Activated T-helper 1 cell treated with anti-CD3 and anti-CD28 coated beads, Interleukin-12 subunit alpha, Interleukin-12 subunit beta, Interleukin-2, Interleukin-4 antibody, amounts not matched to agents 30 ng/mL and 10 ng/mL and 1 ng/mL, durations not matched to agents 14 hours and 24 hours and 36 hours (primary cell): Measurements from ENCODE around the gene SUN1. TPM values are rescaled to one million over a fixed set of nuclear protein-coding genes. Genes with fewer than 3 reads are reported as not detected.
A peak's percentile ranks its signal among the peaks of the same experiment; 100 is the strongest.
"Not testable (repeated sequence)": the region's sequence is repeated elsewhere in the genome, so short reads cannot be mapped to it uniquely, and the experiment has no call there.

ENCODE experiments used
- DNase-seq: peaks from one replicate; pipeline ENCODE4 v3.0.0; 2021; ENCODE audit warnings: low spot score
- H3K27ac Mint-ChIP-seq: one replicate; pipeline ENCODE4 v1.8.0; 2021; ENCODE audit warnings: mild to moderate bottlenecking, mixed read lengths
- H3K27me3 Mint-ChIP-seq: one replicate; pipeline ENCODE4 v1.8.0; 2022; ENCODE audit warnings: mild to moderate bottlenecking, moderate library complexity, mixed read lengths; ENCODE audit not compliant: insufficient read depth
- H3K36me3 Mint-ChIP-seq: one replicate; pipeline ENCODE4 v1.8.0; 2021; ENCODE audit warnings: low read depth, mixed read lengths
- H3K4me1 Mint-ChIP-seq: one replicate; pipeline ENCODE4 v1.8.0; 2021; ENCODE audit warnings: low read depth, mixed read lengths
- H3K4me3 Mint-ChIP-seq: one replicate; pipeline ENCODE4 v1.8.0; 2021; ENCODE audit warnings: mild to moderate bottlenecking, moderate library complexity, mixed read lengths
- H3K9me3 Mint-ChIP-seq: one replicate; pipeline ENCODE4 v1.8.0; 2021; ENCODE audit warnings: mixed read lengths
- intact Hi-C: fragments of 100-400 bp; cut with micrococcal nuclease; formaldehyde crosslinking; loops from one replicate; pipeline ENCODE4 v1.15.1; 2024
- total RNA-seq: library from RNA; stranded (reverse); gene quantifications from 2 replicates; pipeline ENCODE4 v1.2.3, GENCODE V29; 2022

The SUN1 gene
- total RNA-seq, 1 donor from 2014 or later: 76.4 TPM

- intact Hi-C loops: loop anchor here (1.0 kb wide), 1 partner anchor 66 kb away; no protein-coding TSS in a partner anchor
- no peak overlapping the region for H3K27ac Mint-ChIP-seq
- H3K4me3 Mint-ChIP-seq: no peak overlapping the region
- no peaks in the 10 kb centered on the region for H3K36me3 Mint-ChIP-seq
- peaks cover 5% of the 10 kb centered on the region for H3K27me3 Mint-ChIP-seq
- DNase-seq: no peak
- no peaks in the 10 kb centered on the region for H3K4me1 Mint-ChIP-seq
- no peaks in the 10 kb centered on the region for H3K9me3 Mint-ChIP-seq
Observed at GRCh38 chr7:908159-908581, 75.9 kb downstream of the SUN1 start.

DNA sequence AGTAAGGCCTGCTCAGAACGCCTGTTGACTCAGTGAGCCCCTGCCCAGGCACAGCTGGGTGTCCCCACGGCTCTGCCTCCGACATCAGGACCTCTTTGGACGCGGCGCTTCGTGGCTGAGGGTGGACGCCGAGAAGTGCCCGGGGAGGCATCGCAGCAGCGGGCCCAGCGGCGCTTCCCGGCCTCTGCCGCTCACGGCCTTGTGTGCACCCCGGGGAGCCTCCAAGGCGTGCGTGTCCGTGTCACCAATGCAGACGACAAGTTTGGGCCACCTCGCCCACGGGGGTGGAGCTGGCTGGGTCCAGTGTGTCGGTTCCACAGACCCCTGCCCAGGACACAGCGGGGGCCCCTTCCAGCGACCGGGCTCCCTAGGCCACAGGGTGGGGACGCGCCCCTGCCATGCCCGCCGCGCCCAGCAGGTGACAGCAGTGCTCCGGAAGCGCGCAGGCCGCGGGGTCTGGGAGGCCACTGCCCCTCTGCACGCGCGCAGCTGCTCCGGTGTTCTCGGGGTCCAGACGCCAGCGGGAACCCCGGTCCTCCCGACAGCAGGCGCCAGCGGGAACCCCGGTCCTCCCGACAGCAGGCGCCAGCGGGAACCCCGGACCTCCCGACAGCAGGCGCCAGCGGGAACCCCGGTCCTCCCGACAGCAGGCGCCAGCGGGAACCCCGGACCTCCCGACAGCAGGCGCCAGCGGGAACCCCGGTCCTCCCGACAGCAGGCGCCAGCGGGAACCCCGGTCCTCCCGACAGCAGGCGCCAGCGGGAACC lies 76.5 kb downstream of the SUN1 start:
- not testable (repeated sequence) for H3K9me3 Mint-ChIP-seq, H3K27ac Mint-ChIP-seq, H3K4me3 Mint-ChIP-seq, H3K27me3 Mint-ChIP-seq, H3K36me3 Mint-ChIP-seq, H3K4me1 Mint-ChIP-seq
- intact Hi-C loops: loop anchor here (1.0 kb wide), 2 partner anchors 46 to 66 kb away; partner anchors contain the start of gene ADAP1
- peak; percentile 45 for DNase-seq

DNA sequence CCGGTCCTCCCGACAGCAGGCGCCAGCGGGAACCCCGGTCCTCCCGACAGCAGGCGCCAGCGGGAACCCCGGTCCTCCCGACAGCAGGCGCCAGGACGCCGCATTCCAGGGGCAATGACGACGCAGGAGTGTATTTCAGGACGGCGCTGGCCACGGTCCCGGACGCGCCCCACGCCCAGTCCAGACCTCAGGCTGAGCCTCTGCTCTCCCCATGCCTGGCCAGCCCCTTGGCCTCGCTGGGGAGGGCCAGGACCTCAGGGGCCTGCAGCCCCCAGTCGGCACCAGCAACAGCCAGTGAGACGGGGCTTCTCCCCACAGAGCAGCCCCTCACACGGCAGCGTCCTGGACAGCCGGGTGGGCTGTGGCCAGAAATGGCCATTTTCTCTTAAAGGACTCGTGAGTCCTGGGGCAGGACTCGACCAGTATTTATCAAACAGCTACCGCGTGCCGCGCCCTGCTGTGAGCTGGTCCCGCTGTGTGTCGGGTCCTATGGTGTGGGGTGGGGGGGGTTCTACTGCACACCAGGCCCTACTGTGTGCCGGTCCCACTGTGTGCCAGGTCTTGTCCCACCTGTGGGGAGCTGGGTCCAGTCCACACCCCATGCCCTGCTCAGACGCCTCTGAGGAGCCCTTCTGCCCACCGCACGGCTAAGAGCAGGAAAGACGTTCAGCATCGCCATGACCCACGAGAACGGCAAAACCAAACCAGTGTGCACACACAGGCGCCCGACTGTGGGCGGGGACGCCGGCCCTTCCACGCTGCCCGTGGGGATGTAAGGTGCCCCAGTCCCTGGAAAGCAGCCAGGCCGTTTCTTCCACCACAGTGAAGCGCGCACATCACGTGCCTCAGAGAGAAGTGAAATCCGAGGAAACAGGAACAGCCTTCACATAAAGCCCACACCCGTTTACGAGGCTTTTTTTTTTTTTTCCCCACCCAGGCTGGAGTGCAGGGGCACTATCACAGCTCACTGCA lies 77.4 kb downstream of the SUN1 start:
- Mint-ChIP-seq H3K9me3 (no peaks in the 10 kb centered on the region), H3K4me3 (no peak overlapping the region), H3K36me3 (no peaks in the 10 kb centered on the region), H3K27ac (no peak overlapping the region), H3K4me1 (no peaks in the 10 kb centered on the region), H3K27me3 (peaks cover 5% of the 10 kb centered on the region)
- no peak for DNase-seq
- intact Hi-C loops: loop anchor here (1.0 kb wide), 2 partner anchors 14 to 45 kb away; partner anchors contain the start of gene ADAP1

DNA sequence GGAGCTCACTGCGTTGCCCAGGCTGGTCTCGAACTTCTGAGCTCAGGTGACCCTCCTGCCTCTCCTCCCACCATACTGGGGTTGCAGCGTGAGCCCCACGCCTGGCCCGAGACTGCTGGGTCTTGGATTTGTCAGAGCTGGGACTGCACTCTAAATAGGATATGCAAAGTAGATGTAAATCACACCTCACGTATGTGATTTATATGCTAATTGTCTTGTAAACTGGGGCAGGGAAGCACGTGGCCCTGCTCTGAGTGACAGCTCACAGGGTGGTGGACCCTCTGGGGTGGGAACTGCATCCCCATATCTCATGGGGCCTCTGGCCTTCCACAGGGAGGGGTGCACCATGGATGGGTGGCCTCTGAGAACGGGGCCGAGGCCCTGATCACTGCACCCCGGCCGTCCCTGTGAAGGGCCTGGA lies 78.2 kb downstream of the SUN1 start:
- H3K36me3 Mint-ChIP-seq: no peaks in the 10 kb centered on the region
- no peak for DNase-seq
- H3K27ac Mint-ChIP-seq: no peak overlapping the region
- H3K9me3 Mint-ChIP-seq: no peaks in the 10 kb centered on the region
- H3K4me1 Mint-ChIP-seq: no peaks in the 10 kb centered on the region
- intact Hi-C loops: loop anchor here (1.0 kb wide), 1 partner anchor 13 kb away; no protein-coding TSS in a partner anchor
- H3K4me3 Mint-ChIP-seq: peak overlapping the region; percentile 49
- no peaks in the 10 kb centered on the region for H3K27me3 Mint-ChIP-seq

DNA sequence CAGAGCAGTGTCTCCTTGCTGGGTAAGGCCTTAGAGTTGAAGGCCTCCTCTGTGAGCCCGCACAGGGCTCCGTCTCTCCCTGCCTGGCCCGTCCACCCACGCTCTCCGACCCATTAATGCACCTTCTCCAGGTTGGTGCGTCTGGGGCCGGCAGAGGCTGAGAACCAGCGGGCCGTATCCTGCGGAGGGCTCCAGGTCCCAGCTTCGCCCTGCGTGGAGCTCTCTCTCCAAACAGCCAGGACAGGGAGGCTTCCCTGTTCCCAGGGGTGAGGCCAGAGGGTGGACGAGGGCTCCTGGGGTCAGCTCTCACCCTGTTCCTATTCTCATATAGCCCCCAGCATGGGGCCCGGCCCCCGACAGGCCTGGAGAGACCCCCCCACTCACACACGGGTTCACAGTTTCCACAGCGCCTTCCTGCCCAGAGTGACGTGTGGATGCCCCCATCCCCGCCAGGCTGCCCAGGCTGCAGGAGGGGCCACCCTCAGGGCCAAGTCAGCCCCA lies 78.7 kb downstream of the SUN1 start:
- no peak for DNase-seq
- H3K27ac Mint-ChIP-seq: no peak overlapping the region
- no peaks in the 10 kb centered on the region for H3K27me3 Mint-ChIP-seq
- H3K4me3 Mint-ChIP-seq: no peak overlapping the region
- H3K9me3 Mint-ChIP-seq: no peaks in the 10 kb centered on the region
- intact Hi-C loops: loop anchor here (1.0 kb wide), 1 partner anchor 12 kb away; no protein-coding TSS in a partner anchor
- peaks cover 1% of the 10 kb centered on the region for H3K4me1 Mint-ChIP-seq
- H3K36me3 Mint-ChIP-seq: no peaks in the 10 kb centered on the region

DNA sequence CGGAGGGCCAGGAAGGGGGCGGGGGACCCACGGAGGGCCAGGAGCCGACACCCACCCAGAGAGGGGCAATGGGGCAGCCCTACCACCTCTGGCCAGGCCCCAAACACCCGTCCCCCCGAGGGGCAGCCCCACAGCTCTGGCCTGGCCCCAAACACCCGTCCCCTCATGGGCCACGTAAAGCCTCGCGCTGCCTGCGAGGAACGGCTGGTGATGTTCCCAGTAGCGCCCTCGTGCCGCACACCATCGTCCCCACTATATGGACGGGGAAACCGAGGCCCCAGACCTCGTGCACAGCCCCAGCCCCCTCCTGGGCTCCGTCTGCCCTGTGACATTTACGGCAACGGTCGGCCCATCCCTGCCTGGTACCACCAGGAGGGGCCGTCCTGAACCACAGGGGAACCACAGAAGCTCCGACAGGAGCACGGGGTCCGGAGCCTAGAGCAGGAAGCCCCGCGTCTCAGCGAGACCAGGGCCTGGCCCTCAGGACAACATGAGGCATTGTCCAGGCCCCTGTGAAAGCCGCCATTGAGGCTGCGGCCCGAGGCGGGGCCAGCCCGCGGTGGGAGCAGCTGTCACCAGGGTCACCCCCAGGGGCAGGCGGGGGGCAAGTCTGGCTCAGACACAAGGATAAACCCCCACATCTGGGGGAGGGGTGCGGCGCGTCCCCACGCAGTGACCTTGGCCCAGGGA lies 79.7 kb downstream of the SUN1 start:
- no peak overlapping the region for H3K4me3 Mint-ChIP-seq

GRCh38 chr7:913736-914520 lies 81.7 kb downstream of the SUN1 start:
- Mint-ChIP-seq H3K27ac (no peak overlapping the region), H3K27me3 (no peaks in the 10 kb centered on the region), H3K36me3 (no peaks in the 10 kb centered on the region), H3K4me3 (no peak overlapping the region), H3K4me1 (peaks cover 5% of the 10 kb centered on the region), H3K9me3 (no peaks in the 10 kb centered on the region)
- intact Hi-C loops: no loop called here
- DNase-seq: no peak

More for the DNA sequence above, 79.7 kb downstream of the SUN1 start:
- Mint-ChIP-seq H3K4me1 (peaks cover 5% of the 10 kb centered on the region), H3K36me3 (no peaks in the 10 kb centered on the region), H3K9me3 (no peaks in the 10 kb centered on the region), H3K27me3 (no peaks in the 10 kb centered on the region), H3K27ac (no peak overlapping the region)
- DNase-seq: no peak
- intact Hi-C loops: no loop called here

DNA sequence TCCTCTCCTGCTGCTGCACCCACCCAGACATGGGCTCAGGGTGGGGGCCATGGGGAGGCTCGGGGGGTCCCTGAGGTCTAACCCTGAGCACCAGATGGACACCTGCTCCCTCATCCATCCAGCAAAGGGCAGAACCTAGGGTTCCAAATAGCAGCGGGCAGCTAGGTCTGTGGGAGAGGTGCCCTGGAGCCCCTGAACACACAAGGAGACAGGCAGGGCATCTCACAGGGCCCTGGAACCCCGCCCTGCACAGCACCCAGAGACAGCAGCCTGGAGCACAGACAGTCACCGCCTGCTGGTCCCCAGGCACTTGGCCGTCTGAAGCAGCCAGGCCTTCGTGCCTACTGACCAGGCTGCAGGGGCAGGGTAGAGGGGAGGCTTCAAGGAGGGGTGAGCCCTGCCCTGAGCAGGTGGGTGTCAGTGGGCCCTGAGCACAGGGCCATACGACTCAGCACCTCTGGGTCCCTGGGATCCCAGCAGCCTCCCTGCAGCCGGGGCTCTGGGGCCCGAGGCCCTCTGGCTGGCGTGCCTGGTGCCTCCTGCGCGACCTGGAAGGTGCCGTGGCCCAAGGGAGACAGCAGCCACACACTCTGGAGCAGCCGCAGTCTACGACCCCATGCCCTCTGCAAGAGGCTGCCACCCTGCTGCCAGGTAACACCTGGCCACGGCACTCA lies 82.4 kb downstream of the SUN1 start:
- intact Hi-C loops: no loop called here
- no peak for DNase-seq
- Mint-ChIP-seq H3K36me3 (peaks cover 3% of the 10 kb centered on the region), H3K27me3 (no peaks in the 10 kb centered on the region), H3K9me3 (no peaks in the 10 kb centered on the region), H3K4me3 (no peak overlapping the region), H3K27ac (no peak overlapping the region), H3K4me1 (peaks cover 5% of the 10 kb centered on the region)

GRCh38 chr7:915291-916218 lies 83.3 kb downstream of the SUN1 start:
- peaks cover 3% of the 10 kb centered on the region for H3K36me3 Mint-ChIP-seq
- H3K27me3 Mint-ChIP-seq: no peaks in the 10 kb centered on the region
- DNase-seq: no peak
- no peaks in the 10 kb centered on the region for H3K9me3 Mint-ChIP-seq
- H3K4me1 Mint-ChIP-seq: peaks cover 5% of the 10 kb centered on the region
- H3K27ac Mint-ChIP-seq: peak overlapping the region; percentile 1
- intact Hi-C loops: no loop called here
- H3K4me3 Mint-ChIP-seq: no peak overlapping the region

- no peaks in the 10 kb centered on the region for H3K9me3 Mint-ChIP-seq
- H3K27me3 Mint-ChIP-seq: no peaks in the 10 kb centered on the region
- peaks cover 7% of the 10 kb centered on the region for H3K36me3 Mint-ChIP-seq
- H3K4me1 Mint-ChIP-seq: peaks cover 5% of the 10 kb centered on the region
- no peak for DNase-seq
- intact Hi-C loops: no loop called here
- H3K27ac Mint-ChIP-seq: peak overlapping the region; percentile 1
- H3K4me3 Mint-ChIP-seq: no peak overlapping the region
Observed at GRCh38 chr7:916291-916941, 84.1 kb downstream of the SUN1 start.
